Hematopoietic multipotent progenitor cell treated with erythropoietin and hydrocortisone succinate and interleukin-3 and kit ligand, for 8 days (in vitro differentiated cells): Measurements from ENCODE around the gene IRX2.

Source experiments
- DNase-seq: peaks from one replicate; pipeline ENCODE4 v3.0.0-alpha.2; 2015

Gene IRX2

DNA sequence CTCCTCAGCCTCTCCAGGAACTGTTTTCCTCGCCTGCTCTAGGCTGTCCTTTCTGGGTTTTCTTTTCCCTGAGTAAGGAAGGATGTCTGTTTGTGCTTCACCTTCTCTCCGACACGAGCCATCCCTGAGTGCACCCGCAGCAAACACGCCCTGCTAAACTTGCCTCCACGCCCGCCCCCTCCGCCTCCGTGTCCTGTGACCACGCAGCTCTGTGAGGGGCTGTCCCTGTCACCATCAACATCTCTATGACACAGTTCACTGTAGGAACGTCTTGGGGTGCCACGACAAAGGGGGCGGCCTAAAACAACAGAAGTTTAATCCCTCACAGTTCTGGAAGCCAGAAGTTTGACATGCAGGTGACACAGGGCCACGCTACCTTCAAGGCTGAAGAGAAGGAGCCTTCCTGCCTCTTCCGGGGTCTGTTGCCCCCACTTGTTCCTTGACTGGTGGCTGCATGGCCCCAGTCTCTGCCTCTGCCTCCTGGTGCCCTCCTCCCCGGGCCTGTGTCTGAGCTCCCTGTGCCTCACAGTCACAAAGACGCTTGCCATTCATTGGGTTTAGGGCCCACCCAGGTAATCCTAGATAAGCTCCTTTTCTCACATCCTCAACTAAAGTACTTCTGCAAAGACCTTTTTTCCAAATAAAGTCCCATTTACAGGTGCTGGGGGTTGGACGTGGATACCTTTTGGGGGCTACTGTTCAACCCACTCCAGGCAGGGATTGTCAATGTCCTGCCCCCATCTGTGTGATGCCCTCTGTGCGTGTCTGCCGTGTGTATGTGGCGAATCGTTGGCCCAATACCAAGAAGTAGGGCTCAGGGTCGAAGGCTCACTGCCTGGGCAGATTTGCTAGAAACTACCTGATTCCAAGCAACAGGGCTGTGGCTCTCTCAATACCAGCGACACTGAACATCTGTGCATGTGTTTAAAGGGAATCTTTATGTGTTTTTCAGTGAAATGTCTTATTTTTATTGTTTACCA lies 39.7 kb downstream of the IRX2 start:
- DNase-seq, result no peak

DNA sequence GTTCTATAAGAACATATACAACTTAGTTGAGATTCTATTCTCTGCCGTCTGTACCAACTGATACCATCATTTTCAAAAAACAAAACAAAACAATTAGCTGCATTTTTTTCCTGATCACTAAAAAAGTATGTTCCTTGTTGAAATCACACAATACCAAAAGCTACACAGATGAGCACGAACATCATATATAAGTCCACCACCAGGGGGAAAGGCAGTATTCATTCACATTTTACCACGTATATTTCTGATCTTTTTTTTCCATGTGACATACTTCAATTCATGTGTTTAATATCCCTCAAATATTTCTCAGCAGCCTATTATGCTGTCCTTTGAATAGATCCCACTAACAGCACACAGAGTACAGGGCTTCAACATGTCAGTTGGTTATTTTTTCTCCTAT lies 40.6 kb downstream of the IRX2 start:
- DNase-seq, result peak; percentile 5

DNA sequence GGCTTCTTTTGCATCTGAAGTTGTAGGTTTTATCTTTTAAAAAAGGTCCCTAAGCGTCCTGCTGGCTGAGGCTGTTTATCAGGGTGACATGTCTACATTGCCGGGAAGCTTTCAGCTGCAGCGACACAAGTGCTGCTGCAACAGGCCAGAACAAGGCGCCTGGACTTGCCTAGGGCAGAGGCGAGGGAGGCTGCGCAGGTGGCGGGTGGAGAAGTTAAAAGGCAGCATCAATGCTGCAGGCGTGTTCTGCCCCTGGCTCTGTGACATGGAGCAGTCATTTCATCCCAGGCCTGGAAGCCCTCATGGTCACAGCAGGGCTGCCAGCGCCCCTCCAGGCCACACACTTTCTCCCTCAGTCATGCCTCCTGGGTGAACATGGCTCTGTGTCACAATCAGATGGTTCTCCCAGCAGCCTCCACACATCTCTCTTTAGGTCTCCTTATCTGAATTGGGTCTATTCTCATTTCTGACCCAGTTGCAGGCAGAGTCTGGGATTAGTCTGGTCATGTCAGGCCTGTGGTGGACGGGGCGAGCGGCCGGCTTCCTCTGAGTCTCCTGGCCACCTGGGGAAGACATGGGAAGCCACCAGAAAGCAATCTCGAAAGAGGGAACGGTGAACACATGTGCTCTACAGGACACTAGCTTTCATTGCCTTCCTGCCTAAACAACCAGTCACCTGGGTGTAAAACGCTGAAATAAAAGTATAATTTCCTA lies 41.3 kb downstream of the IRX2 start:
- DNase-seq, result no peak

- no peak for DNase-seq
Measured at GRCh38 chr5:2708751-2709150, 42.7 kb downstream of the IRX2 start.

DNA sequence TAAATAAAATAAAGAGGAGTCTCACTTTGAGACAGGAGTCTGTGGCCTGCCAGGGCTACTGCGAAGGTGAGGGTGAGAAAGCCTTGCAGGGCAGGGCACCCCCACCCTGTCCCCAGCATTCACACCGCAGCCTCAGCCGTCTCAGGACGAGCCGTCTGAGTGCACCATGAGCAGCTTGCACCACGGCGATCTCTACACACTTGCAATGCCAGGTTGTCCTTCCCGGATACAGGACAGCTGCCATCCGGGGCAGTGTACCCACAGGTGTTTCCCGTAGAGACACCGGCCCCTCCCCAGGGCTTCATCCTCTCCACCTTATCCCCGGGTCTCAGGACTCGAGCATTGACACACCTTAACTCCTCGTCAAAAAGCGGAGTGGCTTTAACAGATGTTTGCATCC lies 43.3 kb downstream of the IRX2 start:
- DNase-seq, result no peak

- no peak for DNase-seq
Measured at GRCh38 chr5:2705861-2706260, 45.6 kb downstream of the IRX2 start.

- no peak for DNase-seq
Measured at GRCh38 chr5:2704806-2705645, 46.5 kb downstream of the IRX2 start.

DNA sequence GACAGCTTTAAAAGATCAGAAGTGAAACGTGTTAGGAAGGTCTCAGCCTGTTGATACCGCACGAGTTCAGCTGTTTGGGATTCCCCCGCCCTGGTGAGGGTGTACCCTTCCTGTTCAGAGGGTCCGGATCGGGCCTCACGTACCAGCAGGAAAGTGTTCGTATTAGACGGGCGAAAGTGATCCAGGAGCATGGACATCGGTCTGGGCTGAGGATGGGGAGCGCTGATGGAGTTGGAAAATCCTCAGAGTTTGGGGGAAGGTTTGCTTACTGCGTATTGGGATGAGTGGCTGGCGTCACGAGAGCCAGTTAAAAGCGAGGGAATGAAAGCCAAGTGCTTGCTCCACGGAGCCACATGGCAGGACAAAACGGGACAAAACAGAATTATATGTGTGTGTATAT lies 47.4 kb downstream of the IRX2 start:
- no peak for DNase-seq

- DNase-seq, result no peak
Measured at GRCh38 chr5:2703615-2704014, 47.9 kb downstream of the IRX2 start.

GRCh38 chr5:2703041-2703440 lies 48.4 kb downstream of the IRX2 start:
- no peak for DNase-seq

GRCh38 chr5:2702096-2702879 lies 49.2 kb downstream of the IRX2 start:
- DNase-seq, result no peak

- no peak for DNase-seq
Measured at GRCh38 chr5:2701592-2701991, 49.9 kb downstream of the IRX2 start.

DNA sequence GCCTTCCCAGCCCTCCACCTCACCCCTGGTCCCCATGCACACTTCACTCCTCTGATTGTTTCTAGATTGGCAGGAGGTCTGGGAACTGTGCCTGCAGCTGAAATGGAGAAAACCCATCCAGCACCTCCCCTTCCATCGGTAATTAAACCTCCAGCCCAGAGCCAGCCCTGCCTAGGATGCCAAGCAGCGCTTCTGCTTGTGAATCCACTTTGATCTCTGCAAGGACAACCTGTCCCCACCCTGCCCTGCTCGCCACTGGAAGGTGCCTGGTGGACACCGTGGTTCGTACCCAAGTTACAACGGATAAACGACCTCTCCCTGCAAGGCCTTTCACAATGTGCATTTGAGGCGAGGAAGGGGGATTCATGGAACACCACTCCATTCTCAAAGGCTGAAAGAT lies 50.6 kb downstream of the IRX2 start:
- no peak for DNase-seq

DNA sequence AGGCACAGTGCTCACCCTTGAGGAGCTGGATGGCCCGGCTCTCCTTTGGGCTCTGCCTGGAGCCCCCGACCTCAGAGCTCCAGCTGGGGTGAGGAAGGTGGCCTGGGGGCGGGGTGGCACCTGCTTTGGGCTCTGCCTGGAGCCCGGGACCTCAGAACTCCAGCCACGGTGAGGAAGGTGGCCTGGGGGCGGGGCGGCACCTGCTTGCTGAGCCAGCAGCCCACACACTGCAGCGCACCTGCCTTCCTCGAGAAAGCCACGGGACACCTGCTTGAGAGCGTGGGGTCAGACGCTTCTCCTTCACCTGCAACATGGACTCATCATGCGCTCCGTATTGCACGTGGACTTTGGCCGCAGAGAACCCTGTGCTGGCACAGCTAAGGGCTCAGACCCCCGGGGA lies 51.8 kb downstream of the IRX2 start:
- DNase-seq, result no peak

- no peak for DNase-seq
Measured at GRCh38 chr5:2699231-2699630, 52.2 kb downstream of the IRX2 start.

DNA sequence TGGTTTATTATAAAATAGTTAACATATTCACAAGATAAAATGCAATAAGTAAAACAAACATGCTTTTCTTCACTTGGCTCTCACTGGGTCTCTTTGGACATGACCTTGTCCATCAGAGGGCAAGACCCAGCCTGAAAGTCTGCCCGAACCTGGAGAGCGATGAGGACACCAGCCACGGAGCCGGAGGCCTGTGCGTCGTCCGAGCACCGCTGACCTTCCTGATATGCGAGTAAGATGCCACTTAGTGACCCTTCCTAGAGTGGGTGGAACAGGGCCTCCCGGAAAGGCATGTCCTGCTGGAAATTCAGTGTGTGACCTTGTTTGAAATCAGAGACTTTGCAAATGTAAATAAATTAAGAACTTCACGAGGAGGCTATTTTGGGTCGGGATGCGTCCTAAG lies 52.9 kb downstream of the IRX2 start:
- DNase-seq, result no peak

DNA sequence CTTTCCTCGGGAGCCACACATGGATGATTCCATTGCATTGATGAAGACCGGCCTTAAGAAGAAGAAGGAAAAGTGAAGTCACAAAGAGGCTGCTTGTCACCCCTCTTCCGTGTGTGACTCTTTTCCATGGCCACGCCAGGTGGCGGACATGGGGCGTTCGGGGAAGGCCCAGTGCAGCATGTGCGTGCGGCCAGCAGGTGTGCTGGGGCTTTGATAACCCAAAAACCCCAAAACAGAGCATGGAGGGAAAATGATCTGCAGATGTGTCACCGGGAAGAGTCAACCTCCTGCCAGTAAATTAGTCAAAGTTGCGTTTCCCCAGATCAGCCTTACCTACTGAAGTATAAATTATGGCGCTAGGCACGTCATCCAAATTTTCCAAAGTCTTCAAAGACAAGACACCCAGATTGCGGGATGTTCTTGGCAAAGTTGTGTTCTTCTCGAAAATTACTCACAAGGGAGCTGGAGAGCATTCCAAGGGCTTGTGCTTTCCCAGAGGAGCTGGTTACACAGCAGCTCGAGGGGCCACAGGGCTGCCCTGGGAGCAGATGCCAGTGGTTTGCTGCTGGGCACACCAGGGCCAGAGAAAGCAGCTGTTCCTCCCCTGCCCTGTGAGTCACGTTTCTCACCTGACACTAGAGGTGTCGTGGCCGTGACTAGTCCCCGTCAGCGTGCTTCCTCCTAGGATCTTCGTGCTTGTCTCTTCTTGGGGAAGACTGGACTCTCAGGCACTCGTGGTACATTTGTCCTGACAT lies 53.9 kb downstream of the IRX2 start:
- DNase-seq, result no peak

- no peak for DNase-seq
Measured at GRCh38 chr5:2697041-2697440, 54.4 kb downstream of the IRX2 start.
